ENCODE measurements around the gene FBXO17.
"Not testable (repeated sequence)": the region's sequence is repeated elsewhere in the genome, so short reads cannot be mapped to it uniquely, and the experiment has no call there.

FBXO17 gene

GRCh38 chr19:38975214-38975860, at the start of gene FBXO17:
FBXO17 (minus strand) TSS chr19:38975742; CDS start chr19:38950319, 25,423 bp downstream.
- no peak for DNase-seq (ENCODE audit: low read depth in 2 of 2)

- DNase-seq (ENCODE audit: low read depth in 2 of 2): no peak
Measured at GRCh38 chr19:39024875-39025641, 49.5 kb upstream of the FBXO17 start.

GRCh38 chr19:39021063-39021462, 45.5 kb upstream of the FBXO17 start:
- DNase-seq (ENCODE audit: low read depth in 2 of 2): no peak

GRCh38 chr19:39017646-39018045, 42.1 kb upstream of the FBXO17 start:
- no peak for DNase-seq (ENCODE audit: low read depth in 2 of 2)

- no peak for DNase-seq (ENCODE audit: low read depth in 2 of 2)
Measured at GRCh38 chr19:39017026-39017425, 41.5 kb upstream of the FBXO17 start.

GRCh38 chr19:39014037-39014436, 38.5 kb upstream of the FBXO17 start:
- no peak for DNase-seq (ENCODE audit: low read depth in 2 of 2)

- DNase-seq (ENCODE audit: low read depth in 2 of 2): no peak
Measured at GRCh38 chr19:39009001-39009400, 33.5 kb upstream of the FBXO17 start.

GRCh38 chr19:39008137-39008536, 32.6 kb upstream of the FBXO17 start:
- DNase-seq (ENCODE audit: low read depth in 2 of 2): no peak

GRCh38 chr19:39007096-39007495, 31.6 kb upstream of the FBXO17 start:
- DNase-seq (ENCODE audit: low read depth in 2 of 2): no peak

- no peak for DNase-seq (ENCODE audit: low read depth in 2 of 2)
Measured at GRCh38 chr19:39004403-39004802, 28.9 kb upstream of the FBXO17 start.

GRCh38 chr19:39003796-39004195, 28.3 kb upstream of the FBXO17 start:
- DNase-seq (ENCODE audit: low read depth in 2 of 2): no peak

GRCh38 chr19:39003188-39003587, 27.6 kb upstream of the FBXO17 start:
- no peak for DNase-seq (ENCODE audit: low read depth in 2 of 2)

- DNase-seq (ENCODE audit: low read depth in 2 of 2): no peak
Measured at GRCh38 chr19:39001041-39001440, 25.5 kb upstream of the FBXO17 start.

- DNase-seq (ENCODE audit: low read depth in 2 of 2): not testable (repeated sequence)
Measured at GRCh38 chr19:38997576-38997975, 22.0 kb upstream of the FBXO17 start.

GRCh38 chr19:38993271-38993670, 17.7 kb upstream of the FBXO17 start:
- no peak for DNase-seq (ENCODE audit: low read depth in 2 of 2)

- DNase-seq (ENCODE audit: low read depth in 2 of 2): no peak
Measured at GRCh38 chr19:38990949-38991697, 15.6 kb upstream of the FBXO17 start.

- not testable (repeated sequence) for DNase-seq (ENCODE audit: low read depth in 2 of 2)
Measured at GRCh38 chr19:38989614-38990013, 14.1 kb upstream of the FBXO17 start.

GRCh38 chr19:38989066-38989605, 13.6 kb upstream of the FBXO17 start:
- DNase-seq (ENCODE audit: low read depth in 2 of 2): no peak

GRCh38 chr19:38988627-38989026, 13.1 kb upstream of the FBXO17 start:
- DNase-seq (ENCODE audit: low read depth in 2 of 2): not testable (repeated sequence)

- not testable (repeated sequence) for DNase-seq (ENCODE audit: low read depth in 2 of 2)
Measured at GRCh38 chr19:38987745-38988144, 12.2 kb upstream of the FBXO17 start.

- no peak for DNase-seq (ENCODE audit: low read depth in 2 of 2)
Measured at GRCh38 chr19:38985262-38985661, 9.7 kb upstream of the FBXO17 start.
